C4-2B (cell line): ENCODE results near the gene REM1.
"Not testable (repeated sequence)": the region's sequence is repeated elsewhere in the genome, so short reads cannot be mapped to it uniquely, and the experiment has no call there.

Experiments
- H3K27ac ChIP-seq: fragments of 450-650 bp; 2 replicates; pipeline ENCODE4 v1.5.1; 2017
- ZFX ChIP-seq: fragments of 450-650 bp; IDR thresholded peaks from 2 replicates; pipeline ENCODE4 v1.6.1; 2017
- TF ChIP-seq, protein P1 (sequence below): fragments of 450-650 bp; conservative IDR thresholded peaks from 2 replicates; pipeline ENCODE4 v1.5.1; 2017; ENCODE audit warnings: mild to moderate bottlenecking

Gene REM1

GRCh38 chr20:31490752-31491151 lies 15.7 kb downstream of the REM1 start:
- no peak overlapping the region for H3K27ac ChIP-seq
- TF ChIP-seq ZFX = no peak
- TF ChIP-seq, protein P1, sequence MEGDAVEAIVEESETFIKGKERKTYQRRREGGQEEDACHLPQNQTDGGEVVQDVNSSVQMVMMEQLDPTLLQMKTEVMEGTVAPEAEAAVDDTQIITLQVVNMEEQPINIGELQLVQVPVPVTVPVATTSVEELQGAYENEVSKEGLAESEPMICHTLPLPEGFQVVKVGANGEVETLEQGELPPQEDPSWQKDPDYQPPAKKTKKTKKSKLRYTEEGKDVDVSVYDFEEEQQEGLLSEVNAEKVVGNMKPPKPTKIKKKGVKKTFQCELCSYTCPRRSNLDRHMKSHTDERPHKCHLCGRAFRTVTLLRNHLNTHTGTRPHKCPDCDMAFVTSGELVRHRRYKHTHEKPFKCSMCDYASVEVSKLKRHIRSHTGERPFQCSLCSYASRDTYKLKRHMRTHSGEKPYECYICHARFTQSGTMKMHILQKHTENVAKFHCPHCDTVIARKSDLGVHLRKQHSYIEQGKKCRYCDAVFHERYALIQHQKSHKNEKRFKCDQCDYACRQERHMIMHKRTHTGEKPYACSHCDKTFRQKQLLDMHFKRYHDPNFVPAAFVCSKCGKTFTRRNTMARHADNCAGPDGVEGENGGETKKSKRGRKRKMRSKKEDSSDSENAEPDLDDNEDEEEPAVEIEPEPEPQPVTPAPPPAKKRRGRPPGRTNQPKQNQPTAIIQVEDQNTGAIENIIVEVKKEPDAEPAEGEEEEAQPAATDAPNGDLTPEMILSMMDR = no peak

DNA sequence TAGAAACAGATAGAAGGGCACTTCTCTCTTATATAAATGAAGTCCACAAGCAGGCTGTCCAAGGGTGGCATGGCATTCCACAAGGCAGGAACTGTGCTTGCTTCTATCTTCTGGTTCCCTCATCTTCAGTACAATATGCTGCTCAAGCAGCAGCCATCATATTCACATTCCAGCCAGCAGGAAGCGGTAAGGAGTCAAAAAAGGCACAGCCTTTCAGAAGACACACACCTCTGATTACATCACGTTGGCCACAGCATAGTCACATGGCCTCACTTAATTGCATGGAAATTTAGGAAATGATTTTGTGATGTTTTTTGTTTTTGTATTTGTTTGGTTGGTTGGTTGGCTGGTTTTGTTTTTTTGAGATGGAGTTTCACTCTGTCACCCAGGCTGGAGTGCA lies 19.0 kb downstream of the REM1 start:
- TF ChIP-seq, protein P1 = peak; percentile 65
- no peak for TF ChIP-seq ZFX
- no peak overlapping the region for H3K27ac ChIP-seq

- peak overlapping the region; percentile 42 for H3K27ac ChIP-seq
- TF ChIP-seq, protein P1 = no peak
- TF ChIP-seq ZFX = no peak
Observed at GRCh38 chr20:31496761-31497295, 21.7 kb downstream of the REM1 start.

GRCh38 chr20:31497838-31498540 lies 22.9 kb downstream of the REM1 start:
- H3K27ac ChIP-seq = no peak overlapping the region

DNA sequence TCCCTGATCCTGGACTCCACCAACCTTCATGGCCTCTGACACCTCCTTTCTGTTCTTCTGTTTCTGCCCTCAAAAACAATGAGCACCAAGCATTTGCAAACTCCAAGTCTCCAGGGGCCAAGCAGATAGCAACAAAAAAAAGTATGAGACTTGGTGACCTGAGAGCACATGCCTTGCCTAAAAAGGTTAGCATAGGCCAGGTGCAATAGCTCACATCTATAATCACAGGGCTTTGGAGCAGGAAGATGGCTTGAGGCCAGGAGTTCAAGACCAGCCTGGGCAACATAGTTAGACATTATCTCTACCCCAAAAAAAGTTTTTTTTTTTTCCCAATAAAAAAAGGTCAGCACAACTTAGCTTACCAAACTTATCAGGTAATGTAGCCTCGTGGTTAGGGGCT lies 25.4 kb downstream of the REM1 start:
- no peak for TF ChIP-seq ZFX
- no peak overlapping the region for H3K27ac ChIP-seq

More at GRCh38 chr20:31497838-31498540, 22.9 kb downstream of the REM1 start:
- TF ChIP-seq, protein P1 = no peak
- TF ChIP-seq ZFX = no peak

- not testable (repeated sequence) for H3K27ac ChIP-seq
- TF ChIP-seq, protein P1 = peak; percentile 98
Observed at GRCh38 chr20:31502884-31503673, 28.0 kb downstream of the REM1 start.

DNA sequence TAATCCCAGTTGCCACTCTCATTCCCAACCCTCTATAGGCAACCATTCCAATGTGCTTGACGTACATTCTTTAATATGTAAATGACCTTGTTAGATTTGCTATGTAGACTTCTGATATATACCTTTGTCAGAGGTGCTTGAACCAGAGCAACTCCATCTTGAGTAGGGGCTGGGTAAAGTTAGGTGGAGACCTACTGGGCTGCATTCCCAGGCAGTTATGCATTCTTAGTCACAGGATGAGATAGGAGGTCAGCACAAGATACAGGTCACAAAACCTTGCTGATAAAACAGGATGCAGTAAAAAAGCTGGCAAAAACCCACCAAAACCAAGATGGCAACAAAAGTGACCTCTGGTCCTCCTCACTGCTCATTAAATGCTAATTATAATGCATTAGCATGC lies 30.8 kb downstream of the REM1 start:
- H3K27ac ChIP-seq = no peak overlapping the region
- TF ChIP-seq ZFX = no peak
- TF ChIP-seq, protein P1 = no peak
